Head of caudate nucleus (tissue), 42 donors: Measurements from ENCODE around the gene ZNF536.
"Not testable (repeated sequence)": the region's sequence is repeated elsewhere in the genome, so short reads cannot be mapped to it uniquely, and the experiment has no call there.

Experiments used
- DNase-seq, 42 donors: peaks; one replicate each; pipeline versions ENCODE4 v3.0.0 to v3.0.0-alpha.2; 2020 to 2021; ENCODE audit warnings: mixed read lengths in 7 of 42
- intact Hi-C: fragments of 100-400 bp; cut with DNase I; formaldehyde crosslinking; loops from one replicate; pipeline ENCODE4 v1.15.0; 2022

The ZNF536 gene

DNA sequence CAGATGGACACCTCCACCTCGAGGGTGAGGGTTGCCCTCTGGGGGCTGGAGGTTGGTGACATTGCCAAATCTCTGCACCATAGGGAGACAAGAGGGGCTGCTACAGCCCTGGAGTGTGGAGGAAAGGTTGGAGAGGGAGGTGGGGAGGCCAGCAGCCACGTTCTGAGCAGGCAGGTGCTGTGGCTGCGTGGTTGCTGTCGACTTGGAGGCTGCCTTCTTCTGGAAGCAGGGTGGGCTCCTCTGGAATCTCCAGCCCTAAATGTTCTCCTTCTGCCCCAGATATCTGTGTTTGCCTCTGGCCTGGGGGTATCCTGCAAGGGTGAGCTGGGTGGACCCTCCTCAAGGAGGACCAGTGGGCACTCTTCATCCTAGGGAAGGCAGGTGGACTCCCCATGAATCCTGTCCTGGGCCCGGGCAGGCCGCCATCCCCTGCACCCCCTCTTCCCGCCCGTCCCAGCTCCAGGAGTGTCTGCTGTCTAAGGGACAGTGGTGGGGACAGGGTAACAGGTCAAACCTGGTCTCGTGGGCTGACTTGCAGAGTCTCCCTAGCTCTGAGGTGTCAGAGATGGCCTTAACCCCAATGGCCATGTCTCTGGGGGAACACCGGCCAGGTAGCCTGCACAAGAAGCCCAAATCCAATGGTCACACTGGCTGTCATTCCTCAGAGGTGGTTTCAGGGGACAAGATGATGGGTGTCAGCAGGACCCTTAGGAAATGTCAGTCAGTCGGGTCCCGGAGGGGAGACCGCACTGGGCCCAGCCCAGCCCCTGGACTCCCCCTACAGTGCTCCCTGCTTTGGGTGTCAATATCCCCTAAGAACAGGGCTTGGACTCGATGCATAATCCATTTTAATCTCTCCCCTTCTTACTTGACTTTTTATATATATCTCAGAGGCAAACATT is 32.3 kb upstream of the ZNF536 start:
- DNase-seq: peak in 9 of 42 donors; percentile 3 to 32 (median 11)
- intact Hi-C loops: no loop called here

DNA sequence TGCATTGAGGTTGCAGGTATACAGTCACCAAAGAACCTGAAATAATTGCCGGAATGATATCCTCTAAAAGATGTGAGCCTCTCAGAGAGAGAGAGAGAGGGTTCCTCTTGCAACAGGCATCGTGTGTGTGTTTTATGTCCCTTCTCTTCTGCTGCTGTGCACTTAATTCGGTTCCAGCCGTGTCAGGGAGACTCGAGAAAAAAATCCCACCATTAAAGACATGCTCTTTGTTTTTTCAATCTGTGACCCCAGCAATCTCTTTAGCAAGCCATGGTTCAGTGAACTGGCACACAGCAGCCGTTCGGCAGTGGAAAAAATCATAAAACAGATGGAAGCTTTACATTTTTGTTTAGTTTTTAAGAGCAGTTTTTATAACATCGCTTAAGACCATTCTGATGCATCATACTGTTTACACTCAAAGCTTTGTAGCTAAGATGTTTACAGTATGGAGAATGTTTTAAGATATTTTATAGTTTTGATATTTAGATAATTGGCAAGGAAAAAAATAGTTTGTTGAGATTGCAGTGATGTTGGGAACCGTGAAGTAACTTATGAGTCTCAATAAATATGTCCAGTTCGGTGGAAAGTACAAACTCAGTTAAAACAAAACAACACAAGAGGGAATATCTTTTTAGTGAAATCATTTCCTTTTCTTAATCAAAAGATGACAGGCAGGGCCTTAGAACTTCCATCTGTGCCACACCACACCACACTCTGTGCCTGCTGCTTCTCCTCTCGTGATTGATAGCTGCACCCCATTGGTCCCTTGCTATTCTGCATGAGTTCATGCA is 31.2 kb upstream of the ZNF536 start:
- DNase-seq: peak in 7 of 42 donors; percentile 5 to 30 (median 15)
- intact Hi-C loops: no loop called here

DNA sequence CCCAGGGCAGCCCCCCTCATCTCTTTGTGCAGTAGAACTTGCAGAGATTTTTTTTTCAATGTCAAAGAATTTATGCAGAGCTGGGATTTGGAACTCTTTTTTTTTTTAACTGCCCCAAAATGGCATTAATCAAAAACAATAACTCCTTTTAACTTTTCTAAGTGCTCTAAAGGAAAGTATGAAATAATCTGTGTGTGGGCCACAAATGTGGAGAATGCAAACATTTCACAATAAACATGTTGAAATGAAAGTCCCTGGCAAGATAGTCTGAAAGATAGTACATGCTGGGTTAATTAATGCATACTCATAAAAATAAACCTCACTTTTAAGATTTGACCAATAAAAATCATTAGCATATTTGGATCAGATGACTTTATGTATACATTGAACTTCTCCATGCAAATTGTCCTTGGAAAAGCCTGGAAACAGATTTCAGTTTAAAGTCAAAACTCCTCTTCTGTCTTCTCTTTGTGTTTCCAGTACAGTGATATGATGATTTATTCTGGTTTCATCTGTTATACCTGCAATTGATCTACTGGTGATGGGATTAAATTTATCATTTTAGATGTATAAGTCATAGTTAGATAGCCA is 30.5 kb upstream of the ZNF536 start:
- no peak for DNase-seq
- intact Hi-C loops: no loop called here

DNA sequence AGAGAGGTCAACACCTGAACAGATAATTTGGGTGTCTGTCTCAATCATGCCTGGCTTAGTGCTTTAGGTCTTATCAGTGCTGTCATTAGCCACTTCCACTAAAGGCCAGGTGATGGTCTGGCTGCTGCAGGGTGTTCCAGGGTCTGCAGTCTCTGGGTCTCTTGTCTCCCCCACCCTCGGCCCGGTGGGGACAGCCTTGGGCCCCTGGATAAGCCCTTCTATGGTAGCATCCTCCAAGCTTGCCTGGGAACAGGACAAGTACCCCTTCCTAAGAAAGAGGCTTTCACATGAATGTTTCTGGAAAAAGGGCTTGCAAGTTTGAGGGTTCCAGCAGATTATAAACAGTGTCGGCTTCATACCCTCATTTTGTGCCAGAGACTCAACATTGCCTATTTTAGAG is 29.3 kb upstream of the ZNF536 start:
- DNase-seq: peak in 6 of 42 donors; percentile 2 to 30 (median 17)
- intact Hi-C loops: no loop called here

GRCh38 chr19:30344446-30345425 is 27.4 kb upstream of the ZNF536 start:
- intact Hi-C loops: no loop called here
- DNase-seq: peak in 21 of 42 donors; percentile 6 to 69 (median 46)

- intact Hi-C loops: no loop called here
- peak in 7 of 42 donors; percentile 6 to 28 (median 17) for DNase-seq
Observed at GRCh38 chr19:30345686-30346085, 26.5 kb upstream of the ZNF536 start.

DNA sequence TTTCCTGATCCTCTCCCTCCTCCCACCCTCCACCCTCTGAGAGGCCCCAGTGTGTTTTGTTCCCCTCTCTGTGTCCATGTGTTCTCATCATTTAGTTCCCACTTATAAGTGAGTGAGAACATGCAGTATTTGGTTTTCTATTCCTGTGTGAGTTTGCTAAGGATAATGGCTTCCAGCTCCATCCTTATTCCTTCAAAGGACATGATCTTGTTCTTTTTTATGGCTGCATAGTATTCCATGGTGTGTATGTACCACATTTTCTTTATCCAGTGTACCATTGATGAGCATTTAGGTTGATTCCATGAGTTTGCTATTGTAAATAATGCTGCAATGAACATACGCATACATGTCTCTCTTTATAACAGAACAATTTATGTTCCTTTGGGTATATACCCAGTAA is 25.7 kb upstream of the ZNF536 start:
- DNase-seq, intact Hi-C loops: not testable (repeated sequence)

- intact Hi-C loops: no loop called here
Observed at GRCh38 chr19:30349131-30349730, 23.0 kb upstream of the ZNF536 start.

GRCh38 chr19:30350692-30351663 is 21.2 kb upstream of the ZNF536 start:
- intact Hi-C loops: no loop called here
- peak in 2 of 42 donors; percentile 5 to 6 for DNase-seq

More at GRCh38 chr19:30349131-30349730, 23.0 kb upstream of the ZNF536 start:
- peak in 5 of 42 donors; percentile 1 to 21 (median 4) for DNase-seq

- peak in 1 of 42 donors; percentile 2 for DNase-seq
- intact Hi-C loops: no loop called here
Observed at GRCh38 chr19:30351774-30352173, 20.4 kb upstream of the ZNF536 start.

GRCh38 chr19:30353394-30353945 is 18.7 kb upstream of the ZNF536 start:
- intact Hi-C loops: no loop called here
- DNase-seq: peak in 7 of 42 donors; percentile 8 to 40 (median 23)

- intact Hi-C loops: no loop called here
- peak in 6 of 42 donors; percentile 4 to 28 (median 9) for DNase-seq
Observed at GRCh38 chr19:30355586-30355985, 16.6 kb upstream of the ZNF536 start.

GRCh38 chr19:30356951-30357579 is 15.1 kb upstream of the ZNF536 start:
- intact Hi-C loops: no loop called here
- DNase-seq: peak in 7 of 42 donors; percentile 2 to 23 (median 9)

DNA sequence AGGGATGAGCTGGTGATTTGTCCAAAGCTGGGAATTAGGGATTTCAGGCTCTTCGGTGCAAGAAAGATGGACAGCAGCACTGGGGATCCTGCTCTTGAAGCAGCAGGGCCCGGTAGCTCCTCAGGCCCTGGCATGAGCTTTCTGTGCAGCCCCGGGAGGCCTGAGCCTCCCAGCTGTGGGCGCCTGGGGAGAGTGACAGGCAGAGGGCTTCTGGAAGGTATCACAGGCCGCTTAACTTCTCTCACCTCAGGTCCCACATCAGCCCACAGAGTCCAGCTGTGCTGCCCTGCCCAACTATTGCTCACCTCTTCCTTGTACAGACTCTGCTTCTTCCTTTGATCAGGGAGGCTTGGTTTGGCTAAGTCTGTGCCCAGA is 14.6 kb upstream of the ZNF536 start:
- intact Hi-C loops: no loop called here

GRCh38 chr19:30358319-30358718 is 13.9 kb upstream of the ZNF536 start:
- DNase-seq: peak in 7 of 42 donors; percentile 2 to 27 (median 7)
- intact Hi-C loops: no loop called here

More for the DNA sequence above, 14.6 kb upstream of the ZNF536 start:
- peak in 5 of 42 donors; percentile 3 to 17 (median 7) for DNase-seq
